Cardiac muscle cell (in vitro differentiated cells and primary cell): ENCODE results near the gene PILRA. TPM values are rescaled to one million over a fixed set of nuclear protein-coding genes. Genes with fewer than 3 reads are reported as not detected.
"Not testable (repeated sequence)": the region's sequence is repeated elsewhere in the genome, so short reads cannot be mapped to it uniquely, and the experiment has no call there.

ENCODE experiments used
- DNase-seq, 2 donors: peaks; one replicate each; pipeline versions ENCODE4 v3.0.0 to v3.0.0-alpha.2; 2010 to 2017; ENCODE audit warnings: low read depth in 1 of 2, low spot score in 1 of 2
- H3K27ac ChIP-seq: fragments of 200-600 bp; sonication (generic); 2 replicates; pipeline ENCODE4 v1.5.1; 2016
- H3K27me3 ChIP-seq: fragments of 200-600 bp; sonication (generic); 2 replicates; pipeline ENCODE4 v1.6.0; 2016; ENCODE audit warnings: control low read depth
- H3K36me3 ChIP-seq: fragments of 200-600 bp; sonication (generic); 2 replicates; pipeline ENCODE4 v1.5.1; 2016; ENCODE audit warnings: control low read depth
- H3K4me1 ChIP-seq: fragments of 200-600 bp; sonication (generic); 2 replicates; pipeline ENCODE4 v1.8.1; 2017; ENCODE audit warnings: low read depth, mild to moderate bottlenecking, mixed run types
- H3K4me3 ChIP-seq: fragments of 200-600 bp; sonication (generic); 2 replicates; pipeline ENCODE4 v1.5.1; 2016; ENCODE audit warnings: mild to moderate bottlenecking
- H3K9me3 ChIP-seq: fragments of 200-600 bp; sonication (generic); 2 replicates; pipeline ENCODE4 v1.5.1; 2017; ENCODE audit warnings: low read depth, mild to moderate bottlenecking, control low read depth
- CTCF ChIP-seq: IDR thresholded peaks from 2 replicates; pipeline ENCODE4 v1.5.1; 2012; ENCODE audit warnings: low read depth, mild to moderate bottlenecking, low read length
- polyA plus RNA-seq: library from polyadenylated mRNA; unstranded; fragments of >200 nt; fragmentation: Nextera tagmentation; extraction: Ambion mirVana; gene quantifications from 2 replicates; pipeline ENCODE4 v1.2.1, GENCODE V29; 2016
- total RNA-seq: library from RNA; depleted of rRNA; stranded (reverse); fragments of >200 nt; gene quantifications from 2 replicates; pipeline ENCODE4 v1.2.3, GENCODE V29; 2016

The PILRA gene
- total and polyA plus RNA-seq, 2 experiments from 2014 or later, result 3.1 to 4.0 TPM

DNA sequence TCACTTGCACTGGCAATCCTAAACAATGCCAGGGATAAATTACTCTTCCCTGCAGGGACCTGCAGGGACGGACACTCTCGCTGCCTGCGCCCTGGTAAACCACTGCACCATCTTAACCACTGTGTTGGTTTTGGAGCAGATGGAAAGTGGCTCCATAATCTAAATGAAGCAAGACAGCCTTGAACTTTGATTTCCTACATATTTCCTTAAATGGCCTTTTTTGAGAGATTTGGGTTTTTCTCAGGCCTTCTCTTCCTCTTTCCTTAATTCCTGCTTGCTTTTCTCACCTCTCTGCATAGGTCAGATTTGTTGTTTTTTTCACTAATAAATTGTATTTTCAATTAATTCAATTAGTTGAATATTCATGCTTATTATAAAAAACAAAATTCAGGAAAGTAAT is 2.8 kb downstream of the PILRA start:
- no peak for DNase-seq
- H3K4me3 ChIP-seq, result no peak overlapping the region
- H3K4me1 ChIP-seq, result no peaks in the 10 kb centered on the region
- no peaks in the 10 kb centered on the region for H3K36me3 ChIP-seq
- H3K9me3 ChIP-seq, result no peaks in the 10 kb centered on the region
- TF ChIP-seq CTCF, result no peak
- no peak overlapping the region for H3K27ac ChIP-seq
- H3K27me3 ChIP-seq, result no peaks in the 10 kb centered on the region

- H3K9me3 ChIP-seq, result no peaks in the 10 kb centered on the region
- no peaks in the 10 kb centered on the region for H3K36me3 ChIP-seq
- no peak for DNase-seq
- TF ChIP-seq CTCF, result no peak
- H3K27ac ChIP-seq, result no peak overlapping the region
- H3K4me3 ChIP-seq, result no peak overlapping the region
- no peaks in the 10 kb centered on the region for H3K27me3 ChIP-seq
- H3K4me1 ChIP-seq, result no peaks in the 10 kb centered on the region
Measured at GRCh38 chr7:100378114-100378755, 4.9 kb downstream of the PILRA start.

GRCh38 chr7:100380196-100380595 is 6.9 kb downstream of the PILRA start:
- Histone ChIP-seq H3K27ac (no peak overlapping the region), H3K4me1 (no peaks in the 10 kb centered on the region), H3K4me3 (no peak overlapping the region), H3K36me3 (no peaks in the 10 kb centered on the region), H3K27me3 (no peaks in the 10 kb centered on the region), H3K9me3 (no peaks in the 10 kb centered on the region)
- DNase-seq, result no peak
- no peak for TF ChIP-seq CTCF

GRCh38 chr7:100381531-100382233 is 8.4 kb downstream of the PILRA start:
- H3K9me3 ChIP-seq, H3K4me1 ChIP-seq, DNase-seq, H3K4me3 ChIP-seq, H3K27ac ChIP-seq, H3K27me3 ChIP-seq, H3K36me3 ChIP-seq: not testable (repeated sequence)

DNA sequence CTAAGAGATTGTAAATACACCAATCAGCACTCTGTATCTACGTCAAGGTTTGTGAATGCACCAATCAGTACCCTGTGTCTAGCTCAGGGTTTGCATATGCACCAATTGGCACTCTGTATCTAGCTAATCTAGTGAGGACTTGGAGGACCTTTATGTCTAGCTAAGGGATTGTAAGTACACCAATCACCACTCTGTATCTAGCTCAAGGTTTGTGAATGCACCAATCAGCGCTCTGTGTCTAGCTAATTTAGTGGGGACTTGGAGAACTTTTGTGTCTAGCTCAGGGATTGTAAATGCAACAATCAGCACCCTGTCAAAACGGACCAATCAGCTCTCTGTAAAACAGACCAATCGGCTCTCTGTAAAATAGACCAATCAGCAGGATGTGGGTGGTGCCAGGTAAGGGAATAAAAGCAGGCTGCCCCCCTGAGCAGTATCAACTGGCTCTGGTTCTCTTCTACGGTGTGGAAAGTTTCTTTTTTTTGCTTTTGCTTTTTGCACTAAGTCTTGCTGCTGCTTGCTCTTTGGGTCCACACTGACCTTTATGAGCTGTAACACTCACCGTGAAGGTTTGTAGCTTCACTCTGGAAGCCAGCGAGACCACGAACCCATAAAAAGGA is 9.1 kb downstream of the PILRA start:
- not testable (repeated sequence) for DNase-seq, H3K27ac ChIP-seq, H3K4me1 ChIP-seq, H3K9me3 ChIP-seq, H3K36me3 ChIP-seq, H3K4me3 ChIP-seq, H3K27me3 ChIP-seq

- Histone ChIP-seq H3K27me3 (no peaks in the 10 kb centered on the region), H3K27ac (no peak overlapping the region), H3K36me3 (no peaks in the 10 kb centered on the region), H3K4me3 (no peak overlapping the region), H3K9me3 (no peaks in the 10 kb centered on the region), H3K4me1 (peaks cover 6% of the 10 kb centered on the region)
- TF ChIP-seq CTCF, result no peak
- DNase-seq, result no peak
Measured at GRCh38 chr7:100384628-100385294, 11.5 kb downstream of the PILRA start.
